Activated CD4-positive, alpha-beta memory T cell treated with anti-CD3 and anti-CD28 coated beads for 36 hours (primary cell): ENCODE data around the gene C1orf174. TPM values are rescaled to one million over a fixed set of nuclear protein-coding genes. Genes with fewer than 3 reads are reported as not detected.

Source experiments
- CTCF ChIA-PET: fragments of 350-600 bp; sonication (Branson Sonifier 250); formaldehyde crosslinking; loops from one replicate; lab custom pipeline; 2021; ENCODE audit warnings: antibody characterized with exemption, inconsistent platforms; lab: Charles Lee
- POLR2A ChIA-PET: fragments of 350-600 bp; sonication (Branson Sonifier 250); formaldehyde crosslinking; loops from one replicate; lab custom pipeline; 2021; ENCODE audit warnings: antibody characterized with exemption; lab: Charles Lee
- DNase-seq: peaks from one replicate; pipeline ENCODE4 v3.0.0-alpha.2; 2020
- H3K27ac Mint-ChIP-seq: one replicate; pipeline ENCODE4 v1.8.0; 2021; ENCODE audit warnings: mixed read lengths
- H3K27me3 Mint-ChIP-seq: one replicate; pipeline ENCODE4 v1.8.0; 2021; ENCODE audit warnings: mixed read lengths
- H3K36me3 Mint-ChIP-seq: one replicate; pipeline ENCODE4 v1.8.0; 2021; ENCODE audit warnings: mixed read lengths
- H3K4me1 Mint-ChIP-seq: one replicate; pipeline ENCODE4 v1.8.0; 2021; ENCODE audit warnings: low read depth, mixed read lengths
- H3K4me3 Mint-ChIP-seq: one replicate; pipeline ENCODE4 v1.8.0; 2021; ENCODE audit warnings: mild to moderate bottlenecking, mixed read lengths
- H3K9me3 Mint-ChIP-seq: one replicate; pipeline ENCODE4 v1.8.0; 2021; ENCODE audit warnings: mixed read lengths
- intact Hi-C: fragments of 100-400 bp; cut with micrococcal nuclease; formaldehyde crosslinking; loops from one replicate; pipeline ENCODE4 v1.15.1; 2023
- total RNA-seq, 2 experiments: library from RNA; stranded (reverse); gene quantifications; one replicate each; pipeline ENCODE4 v1.2.3, GENCODE V29; 2021

C1orf174 gene
- total RNA-seq, 2 experiments from 2014 or later, result 32.8 to 33.5 TPM

GRCh38 chr1:3912809-3913685 lies 13.0 kb upstream of the C1orf174 start:
- POLR2A ChIA-PET, result no interaction called here
- CTCF ChIA-PET, result no interaction called here
- Mint-ChIP-seq H3K27me3 (no peaks in the 10 kb centered on the region), H3K4me3 (no peak overlapping the region), H3K9me3 (no peaks in the 10 kb centered on the region), H3K27ac (no peak overlapping the region), H3K4me1 (peaks cover 4% of the 10 kb centered on the region), H3K36me3 (no peaks in the 10 kb centered on the region)
- intact Hi-C loops, result no loop called here
- DNase-seq, result no peak

GRCh38 chr1:3911981-3912808 lies 12.1 kb upstream of the C1orf174 start:
- intact Hi-C loops, result no loop called here
- POLR2A ChIA-PET, result no interaction called here
- no peak overlapping the region for H3K4me3 Mint-ChIP-seq
- CTCF ChIA-PET, result interaction anchor here (0.6 kb wide), 1 partner anchor 84 kb away, joined by 3 read pairs; no protein-coding TSS in a partner anchor
- no peaks in the 10 kb centered on the region for H3K36me3 Mint-ChIP-seq
- no peak for DNase-seq
- H3K4me1 Mint-ChIP-seq, result peaks cover 6% of the 10 kb centered on the region
- H3K27me3 Mint-ChIP-seq, result no peaks in the 10 kb centered on the region
- no peak overlapping the region for H3K27ac Mint-ChIP-seq
- H3K9me3 Mint-ChIP-seq, result no peaks in the 10 kb centered on the region

- Mint-ChIP-seq H3K36me3 (no peaks in the 10 kb centered on the region), H3K9me3 (no peaks in the 10 kb centered on the region), H3K27ac (no peak overlapping the region), H3K4me1 (peaks cover 7% of the 10 kb centered on the region), H3K27me3 (no peaks in the 10 kb centered on the region), H3K4me3 (no peak overlapping the region)
- peak; percentile 82 for DNase-seq
- CTCF ChIA-PET, result interaction anchor here (0.5 to 0.8 kb wide), 4 partner anchors 83 to 740 kb away, joined by 3 to 4 read pairs (median 3); no protein-coding TSS in a partner anchor
- POLR2A ChIA-PET, result no interaction called here
- intact Hi-C loops, result no loop called here
Observed at GRCh38 chr1:3910857-3911845, 11.1 kb upstream of the C1orf174 start.

GRCh38 chr1:3910049-3910731 lies 10.1 kb upstream of the C1orf174 start:
- Mint-ChIP-seq H3K27me3 (no peaks in the 10 kb centered on the region), H3K4me1 (peaks cover 7% of the 10 kb centered on the region), H3K9me3 (no peaks in the 10 kb centered on the region), H3K4me3 (no peak overlapping the region), H3K27ac (no peak overlapping the region), H3K36me3 (no peaks in the 10 kb centered on the region)
- ChIA-PET POLR2A (no interaction called here), CTCF (no interaction called here)
- no peak for DNase-seq
- intact Hi-C loops, result no loop called here

DNA sequence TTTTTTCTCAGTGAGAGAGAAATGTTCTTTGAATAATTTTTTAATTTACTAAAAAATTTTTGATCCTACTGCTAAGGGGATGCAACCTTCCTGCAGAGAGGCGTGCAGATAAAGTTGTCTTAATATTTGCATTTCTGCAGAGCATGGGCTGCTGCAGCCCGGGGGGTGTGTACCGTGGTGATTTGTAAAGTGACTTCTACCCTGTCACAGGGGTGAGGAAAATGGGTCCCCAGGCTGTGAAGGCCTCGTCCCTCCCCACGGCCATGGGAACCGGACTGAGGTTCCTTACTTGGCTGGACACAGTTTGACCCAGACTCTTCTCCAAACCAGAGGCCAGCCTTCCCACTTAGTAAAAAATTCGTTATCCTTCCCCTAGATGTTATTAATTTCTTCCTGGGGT lies 9.5 kb upstream of the C1orf174 start:
- ChIA-PET POLR2A (no interaction called here), CTCF (no interaction called here)
- DNase-seq, result no peak
- intact Hi-C loops, result loop anchor here (10.0 kb wide), 1 partner anchor 255 kb away; the partner anchor contains the start of genes TP73 and WRAP73
- Mint-ChIP-seq H3K27ac (no peak overlapping the region), H3K4me1 (peaks cover 8% of the 10 kb centered on the region), H3K9me3 (no peaks in the 10 kb centered on the region), H3K27me3 (no peaks in the 10 kb centered on the region), H3K36me3 (no peaks in the 10 kb centered on the region), H3K4me3 (no peak overlapping the region)

- Mint-ChIP-seq H3K27ac (no peak overlapping the region), H3K27me3 (no peaks in the 10 kb centered on the region), H3K4me3 (no peak overlapping the region), H3K36me3 (no peaks in the 10 kb centered on the region), H3K9me3 (no peaks in the 10 kb centered on the region), H3K4me1 (peaks cover 10% of the 10 kb centered on the region)
- intact Hi-C loops, result loop anchor here (10.0 kb wide), 1 partner anchor 254 kb away; the partner anchor contains the start of genes TP73 and WRAP73
- ChIA-PET CTCF (no interaction called here), POLR2A (no interaction called here)
- DNase-seq, result no peak
Observed at GRCh38 chr1:3908886-3909517, 8.9 kb upstream of the C1orf174 start.

DNA sequence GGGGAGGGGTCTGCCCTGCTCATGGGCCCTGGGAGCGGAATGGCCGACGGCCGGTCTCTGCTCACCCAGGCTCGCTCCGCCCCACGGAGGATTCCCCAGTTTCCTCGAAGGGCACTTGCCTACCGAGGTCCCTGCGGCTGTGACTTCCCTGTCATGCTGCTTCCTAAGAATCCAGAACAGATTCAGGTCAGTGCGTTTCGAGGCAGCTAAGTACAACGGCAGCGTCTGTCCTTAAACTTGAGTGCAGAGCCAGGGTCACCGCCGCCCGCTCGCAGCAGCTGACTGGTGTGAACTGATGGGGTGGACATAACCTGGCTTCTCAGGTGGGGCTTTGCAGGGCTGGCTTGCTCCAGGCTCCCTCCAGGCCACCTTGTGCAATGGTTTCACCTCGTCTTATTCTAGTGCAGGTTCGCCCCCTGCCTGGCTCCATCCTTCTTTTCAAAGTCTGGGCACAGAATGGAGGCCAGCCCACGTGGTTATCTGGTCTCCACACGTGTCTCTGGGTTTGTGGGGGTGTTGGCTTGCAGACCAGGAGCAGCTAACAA lies 7.6 kb upstream of the C1orf174 start:
- Mint-ChIP-seq H3K27me3 (no peaks in the 10 kb centered on the region), H3K4me1 (peaks cover 23% of the 10 kb centered on the region), H3K4me3 (no peak overlapping the region), H3K9me3 (no peaks in the 10 kb centered on the region), H3K36me3 (no peaks in the 10 kb centered on the region), H3K27ac (no peak overlapping the region)
- ChIA-PET CTCF (interaction anchor here (1.2 kb wide), 1 partner anchor 50 kb away, joined by 8 read pairs; the partner anchor contains the start of genes CEP104 and DFFB), POLR2A (no interaction called here)
- intact Hi-C loops, result loop anchor here (10.0 kb wide), 1 partner anchor 253 kb away; the partner anchor contains the start of genes TP73 and WRAP73
- no peak for DNase-seq

DNA sequence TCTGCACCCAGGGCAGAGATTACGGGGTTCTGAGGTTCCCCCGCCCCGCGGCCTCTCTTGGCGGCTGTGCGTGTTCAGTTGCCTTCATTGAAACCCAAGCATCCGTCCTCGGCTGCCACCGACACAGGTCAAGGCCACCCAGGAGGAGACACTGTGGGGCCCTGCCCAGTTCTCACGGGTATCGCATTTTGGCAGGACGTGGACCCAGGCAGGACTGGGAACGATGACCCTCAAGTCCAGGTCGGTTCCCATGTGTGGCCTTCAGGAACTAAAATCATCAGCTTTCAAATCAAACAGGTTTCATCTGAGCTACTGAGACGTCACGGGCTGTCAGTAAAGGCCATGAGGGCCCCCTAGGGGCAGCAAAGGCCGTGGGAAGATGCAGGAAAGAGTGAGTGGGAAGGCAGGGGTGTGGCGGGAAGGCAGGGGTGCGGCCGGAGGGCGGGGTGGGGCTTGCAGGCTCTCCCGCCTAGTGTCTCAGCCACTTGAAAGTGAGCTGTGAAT lies 7.0 kb upstream of the C1orf174 start:
- POLR2A ChIA-PET, result no interaction called here
- no peak overlapping the region for H3K27ac Mint-ChIP-seq
- peak; percentile 70 for DNase-seq
- H3K9me3 Mint-ChIP-seq, result no peaks in the 10 kb centered on the region
- H3K4me1 Mint-ChIP-seq, result peaks cover 28% of the 10 kb centered on the region
- CTCF ChIA-PET, result interaction anchor here (0.7 to 1.2 kb wide), 3 partner anchors 11 to 50 kb away, joined by 3 to 8 read pairs (median 4); partner anchors contain the start of genes CEP104 and DFFB
- no peaks in the 10 kb centered on the region for H3K27me3 Mint-ChIP-seq
- no peak overlapping the region for H3K4me3 Mint-ChIP-seq
- intact Hi-C loops, result loop anchor here (10.0 kb wide), 1 partner anchor 252 kb away; the partner anchor contains the start of genes TP73 and WRAP73
- H3K36me3 Mint-ChIP-seq, result no peaks in the 10 kb centered on the region

DNA sequence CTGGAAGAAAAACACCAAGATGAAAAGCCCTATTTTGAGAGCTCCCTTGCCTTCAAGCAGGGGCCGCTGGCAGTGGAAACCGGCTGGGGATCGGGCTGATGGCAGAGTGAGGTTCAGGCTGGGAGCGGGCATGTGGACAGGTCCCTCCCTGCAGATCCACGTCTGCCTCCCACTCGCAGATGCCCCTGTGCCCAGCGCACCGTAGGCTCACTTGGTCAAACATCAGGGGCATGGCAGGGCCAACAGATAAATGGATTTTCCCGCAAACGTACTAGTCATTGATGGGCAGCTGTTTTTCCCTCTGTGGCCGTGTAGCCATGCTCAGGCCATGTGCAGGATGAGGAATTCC lies 6.6 kb upstream of the C1orf174 start:
- H3K4me3 Mint-ChIP-seq, result no peak overlapping the region
- no peaks in the 10 kb centered on the region for H3K36me3 Mint-ChIP-seq
- DNase-seq, result no peak
- CTCF ChIA-PET, result interaction anchor here (0.7 to 1.2 kb wide), 3 partner anchors 11 to 49 kb away, joined by 3 to 8 read pairs (median 4); partner anchors contain the start of genes CEP104 and DFFB
- H3K27me3 Mint-ChIP-seq, result no peaks in the 10 kb centered on the region
- POLR2A ChIA-PET, result no interaction called here
- H3K4me1 Mint-ChIP-seq, result peaks cover 30% of the 10 kb centered on the region
- H3K9me3 Mint-ChIP-seq, result no peaks in the 10 kb centered on the region
- no peak overlapping the region for H3K27ac Mint-ChIP-seq
- intact Hi-C loops, result loop anchor here (10.0 kb wide), 1 partner anchor 252 kb away; the partner anchor contains the start of genes TP73 and WRAP73
